ENCODE data around the gene ADGRD2. TPM values are rescaled to one million over a fixed set of nuclear protein-coding genes. Genes with fewer than 3 reads are reported as not detected.

Gene ADGRD2
- polyA plus RNA-seq, 2 of the 4 experiments (the other 2 are of a cell fraction): not detected

DNA sequence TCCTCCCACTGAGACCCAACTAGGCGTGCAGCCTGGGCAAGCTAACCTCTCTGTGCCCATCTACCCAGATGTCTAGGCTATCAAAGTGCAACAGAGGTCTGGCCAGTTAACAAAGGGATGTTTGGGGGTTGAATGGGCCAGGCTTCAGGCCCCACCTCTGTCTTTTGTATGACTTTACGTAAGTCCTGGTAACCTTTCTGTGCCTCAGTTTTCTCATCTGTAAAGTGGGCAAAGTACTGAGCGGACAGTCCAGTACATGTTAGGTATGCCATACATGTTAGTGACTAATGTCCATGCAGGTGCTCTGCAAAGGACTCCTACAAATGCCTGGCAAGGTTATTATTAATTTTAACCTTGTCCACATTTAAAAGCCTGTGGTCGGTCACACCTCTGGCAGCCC is 43.0 kb downstream of the ADGRD2 start:
- Histone ChIP-seq H3K27ac (no peak overlapping the region), H3K4me1 (no peaks in the 10 kb centered on the region), H3K4me2 (no peak overlapping the region), H3K9me3 (no peaks in the 10 kb centered on the region), H3K4me3 (no peak overlapping the region)
- FAIRE-seq: no peak
- WGBS (ENCODE audit: missing lambda C conversion rate): 94% methylated on average over 4 of the region's 4 CpGs
- ChIA-PET POLR2A (no interaction called here), CTCF (interaction anchor here (1.0 to 1.3 kb wide), 3 partner anchors 12 to 44 kb away, joined by 3 read pairs; no protein-coding TSS in a partner anchor)
- TF ChIP-seq MAFK (IDR thresholded peaks at IDR 0.05; ENCODE audit: partially characterized antibody) (no peak), HOXA7 (CRISPR knock-in tag; IDR thresholded peaks at IDR 0.05) (no peak), EP300 (IDR thresholded peaks at IDR 0.05) (no peak), CHD2 (IDR thresholded peaks at IDR 0.05; ENCODE audit: low read length, partially characterized antibody) (no peak), POLR2A (IDR thresholded peaks at IDR 0.05; ENCODE audit: low read length) (no peak), SREBF2 (IDR thresholded peaks at IDR 0.05) (no peak), KDM1A (IDR thresholded peaks at IDR 0.05; ENCODE audit: low read depth) (no peak), PHF8 (IDR thresholded peaks at IDR 0.05; ENCODE audit: borderline replicate concordance, low read depth) (no peak), RNF2 (IDR thresholded peaks at IDR 0.05; ENCODE audit: borderline replicate concordance, low read depth) (no peak), MAZ (IDR thresholded peaks at IDR 0.05; ENCODE audit: borderline replicate concordance, low read depth, low read length) (no peak), HDAC2 (IDR thresholded peaks at IDR 0.05) (no peak), NFE2L2 (conservative IDR thresholded peaks at IDR 0.05; ENCODE audit: low read length) (no peak), SMC3 (IDR thresholded peaks at IDR 0.05) (no peak), MYC (IDR thresholded peaks at IDR 0.05; ENCODE audit: borderline replicate concordance, low read length) (no peak)
- TF ChIP-seq, protein P1, sequence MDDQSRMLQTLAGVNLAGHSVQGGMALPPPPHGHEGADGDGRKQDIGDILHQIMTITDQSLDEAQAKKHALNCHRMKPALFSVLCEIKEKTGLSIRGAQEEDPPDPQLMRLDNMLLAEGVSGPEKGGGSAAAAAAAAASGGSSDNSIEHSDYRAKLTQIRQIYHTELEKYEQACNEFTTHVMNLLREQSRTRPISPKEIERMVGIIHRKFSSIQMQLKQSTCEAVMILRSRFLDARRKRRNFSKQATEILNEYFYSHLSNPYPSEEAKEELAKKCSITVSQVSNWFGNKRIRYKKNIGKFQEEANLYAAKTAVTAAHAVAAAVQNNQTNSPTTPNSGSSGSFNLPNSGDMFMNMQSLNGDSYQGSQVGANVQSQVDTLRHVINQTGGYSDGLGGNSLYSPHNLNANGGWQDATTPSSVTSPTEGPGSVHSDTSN (IDR thresholded peaks at IDR 0.05): no peak
- TF ChIP-seq, protein P2, sequence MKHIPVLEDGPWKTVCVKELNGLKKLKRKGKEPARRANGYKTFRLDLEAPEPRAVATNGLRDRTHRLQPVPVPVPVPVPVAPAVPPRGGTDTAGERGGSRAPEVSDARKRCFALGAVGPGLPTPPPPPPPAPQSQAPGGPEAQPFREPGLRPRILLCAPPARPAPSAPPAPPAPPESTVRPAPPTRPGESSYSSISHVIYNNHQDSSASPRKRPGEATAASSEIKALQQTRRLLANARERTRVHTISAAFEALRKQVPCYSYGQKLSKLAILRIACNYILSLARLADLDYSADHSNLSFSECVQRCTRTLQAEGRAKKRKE (CRISPR knock-in tag; IDR thresholded peaks at IDR 0.05; ENCODE audit: low read depth): no peak
- TF ChIP-seq, protein P3, sequence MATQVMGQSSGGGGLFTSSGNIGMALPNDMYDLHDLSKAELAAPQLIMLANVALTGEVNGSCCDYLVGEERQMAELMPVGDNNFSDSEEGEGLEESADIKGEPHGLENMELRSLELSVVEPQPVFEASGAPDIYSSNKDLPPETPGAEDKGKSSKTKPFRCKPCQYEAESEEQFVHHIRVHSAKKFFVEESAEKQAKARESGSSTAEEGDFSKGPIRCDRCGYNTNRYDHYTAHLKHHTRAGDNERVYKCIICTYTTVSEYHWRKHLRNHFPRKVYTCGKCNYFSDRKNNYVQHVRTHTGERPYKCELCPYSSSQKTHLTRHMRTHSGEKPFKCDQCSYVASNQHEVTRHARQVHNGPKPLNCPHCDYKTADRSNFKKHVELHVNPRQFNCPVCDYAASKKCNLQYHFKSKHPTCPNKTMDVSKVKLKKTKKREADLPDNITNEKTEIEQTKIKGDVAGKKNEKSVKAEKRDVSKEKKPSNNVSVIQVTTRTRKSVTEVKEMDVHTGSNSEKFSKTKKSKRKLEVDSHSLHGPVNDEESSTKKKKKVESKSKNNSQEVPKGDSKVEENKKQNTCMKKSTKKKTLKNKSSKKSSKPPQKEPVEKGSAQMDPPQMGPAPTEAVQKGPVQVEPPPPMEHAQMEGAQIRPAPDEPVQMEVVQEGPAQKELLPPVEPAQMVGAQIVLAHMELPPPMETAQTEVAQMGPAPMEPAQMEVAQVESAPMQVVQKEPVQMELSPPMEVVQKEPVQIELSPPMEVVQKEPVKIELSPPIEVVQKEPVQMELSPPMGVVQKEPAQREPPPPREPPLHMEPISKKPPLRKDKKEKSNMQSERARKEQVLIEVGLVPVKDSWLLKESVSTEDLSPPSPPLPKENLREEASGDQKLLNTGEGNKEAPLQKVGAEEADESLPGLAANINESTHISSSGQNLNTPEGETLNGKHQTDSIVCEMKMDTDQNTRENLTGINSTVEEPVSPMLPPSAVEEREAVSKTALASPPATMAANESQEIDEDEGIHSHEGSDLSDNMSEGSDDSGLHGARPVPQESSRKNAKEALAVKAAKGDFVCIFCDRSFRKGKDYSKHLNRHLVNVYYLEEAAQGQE (IDR thresholded peaks at IDR 0.05): no peak
- no peak for DNase-seq (ENCODE audit: low read depth in 1 of 2, low spot score in 1 of 2)
- ATAC-seq: no peak

DNA sequence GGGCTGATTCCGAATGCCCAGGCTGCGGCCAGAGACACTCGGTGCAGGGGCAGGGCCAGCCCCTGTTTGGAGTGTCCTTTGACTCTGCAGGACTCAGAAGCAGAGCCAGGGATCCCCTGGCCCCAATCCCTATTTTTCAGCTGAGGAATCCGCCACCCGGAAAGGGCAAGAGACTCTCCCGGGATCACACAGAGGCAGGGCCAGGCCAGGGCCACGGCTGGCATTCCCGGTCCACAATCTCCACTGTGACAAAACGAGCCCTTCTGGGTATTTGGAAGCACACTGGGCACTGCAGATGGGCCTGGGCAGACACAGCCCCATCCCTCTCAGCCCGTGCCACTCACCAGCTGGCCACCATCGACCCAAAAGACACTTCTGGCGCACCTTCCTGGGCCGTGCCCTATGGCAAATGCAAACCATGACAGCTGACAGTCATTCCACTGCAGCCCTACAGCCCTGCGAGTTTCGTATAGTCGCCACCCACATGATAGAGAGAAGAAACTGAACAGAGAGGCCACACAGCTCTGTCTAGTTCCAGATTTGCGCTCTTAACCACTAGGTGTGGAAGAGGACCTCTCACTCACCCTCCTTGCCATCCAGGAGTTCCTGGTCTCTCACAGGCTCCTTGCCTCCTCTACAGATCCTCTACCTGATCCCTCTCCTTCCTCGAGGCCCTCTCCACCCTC is 43.7 kb downstream of the ADGRD2 start:
- Histone ChIP-seq H3K4me2 (no peak overlapping the region), H3K27ac (no peak overlapping the region), H3K9me3 (no peaks in the 10 kb centered on the region), H3K4me3 (no peak overlapping the region), H3K4me1 (no peaks in the 10 kb centered on the region)
- WGBS (ENCODE audit: missing lambda C conversion rate): 71% methylated on average over 15 of the region's 18 CpGs
- FAIRE-seq (no peak), DNase-seq (ENCODE audit: low read depth in 1 of 2, low spot score in 1 of 2) (no peak), ATAC-seq (peak in 1 of 2 experiments; percentile 16; a peak in 3 of 6 replicates)
- CTCF ChIA-PET: interaction anchor here (0.7 to 1.2 kb wide), 3 partner anchors 13 to 43 kb away, joined by 3 read pairs; no protein-coding TSS in a partner anchor
- TF ChIP-seq CHD4 (IDR thresholded peaks at IDR 0.05; ENCODE audit: borderline replicate concordance) (no peak), MAZ (IDR thresholded peaks at IDR 0.05; ENCODE audit: borderline replicate concordance, low read depth, low read length) (no peak), JUN (IDR thresholded peaks at IDR 0.05) (no peak), FOXS1 (CRISPR knock-in tag; IDR thresholded peaks at IDR 0.05) (no peak), NPAS2 (CRISPR knock-in tag; IDR thresholded peaks at IDR 0.05; ENCODE audit: borderline replicate concordance) (no peak), GATA3 (IDR thresholded peaks at IDR 0.05; ENCODE audit: borderline replicate concordance) (no peak), TFCP2L1 (CRISPR knock-in tag; IDR thresholded peaks at IDR 0.05) (no peak), NR3C1 (IDR thresholded peaks at IDR 0.05) (no peak), ESRRA (IDR thresholded peaks at IDR 0.05; ENCODE audit: borderline replicate concordance, low read length) (no peak), SMC3 (IDR thresholded peaks at IDR 0.05) (no peak), RCOR1 (IDR thresholded peaks at IDR 0.05; ENCODE audit: low read depth, low read length) (no peak), HOXB5 (CRISPR knock-in tag; IDR thresholded peaks at IDR 0.05) (no peak), NFE2L2 (conservative IDR thresholded peaks at IDR 0.05; ENCODE audit: low read length) (no peak)
- POLR2A ChIA-PET: no interaction called here
